Fibroblast of pulmonary artery (primary cell): Measurements from ENCODE around the gene SLC9A9.

ENCODE experiments used
- DNase-seq: peaks from one replicate; pipeline ENCODE4 v3.0.0-alpha.2; 2010; ENCODE audit warnings: low read depth
- H3K4me3 ChIP-seq: replicated peaks from 2 replicates; pipeline ENCODE4 v1.5.1; 2011; ENCODE audit warnings: low read depth, mild to moderate bottlenecking, control low read depth, low read length, moderate library complexity
- TF ChIP-seq, protein P1 (sequence below): IDR thresholded peaks from 2 replicates; pipeline ENCODE4 v1.5.1; 2011; ENCODE audit warnings: mild to moderate bottlenecking, control low read depth, low read length, inconsistent platforms; ENCODE audit errors: missing control alignments

SLC9A9 gene

DNA sequence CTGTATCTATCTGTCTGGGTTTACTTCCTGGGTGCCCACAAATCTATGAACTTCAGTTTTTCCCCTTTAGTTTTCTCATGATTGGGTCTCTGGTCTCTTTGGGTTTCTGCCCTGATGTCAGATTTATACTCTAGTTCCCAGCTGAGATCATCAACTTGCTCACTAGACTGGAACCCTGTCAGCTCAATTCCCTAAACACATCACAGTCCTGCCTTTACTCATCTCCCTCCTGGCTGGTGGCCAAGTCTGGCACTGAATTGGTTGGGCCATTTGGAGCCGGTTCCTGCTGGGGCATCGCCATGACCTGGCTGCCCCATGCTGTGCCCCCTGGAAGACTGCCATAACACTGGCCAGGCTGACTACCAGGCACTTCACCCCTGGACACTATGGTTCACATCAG lies 383.4 kb downstream of the SLC9A9 start:
- TF ChIP-seq, protein P1, sequence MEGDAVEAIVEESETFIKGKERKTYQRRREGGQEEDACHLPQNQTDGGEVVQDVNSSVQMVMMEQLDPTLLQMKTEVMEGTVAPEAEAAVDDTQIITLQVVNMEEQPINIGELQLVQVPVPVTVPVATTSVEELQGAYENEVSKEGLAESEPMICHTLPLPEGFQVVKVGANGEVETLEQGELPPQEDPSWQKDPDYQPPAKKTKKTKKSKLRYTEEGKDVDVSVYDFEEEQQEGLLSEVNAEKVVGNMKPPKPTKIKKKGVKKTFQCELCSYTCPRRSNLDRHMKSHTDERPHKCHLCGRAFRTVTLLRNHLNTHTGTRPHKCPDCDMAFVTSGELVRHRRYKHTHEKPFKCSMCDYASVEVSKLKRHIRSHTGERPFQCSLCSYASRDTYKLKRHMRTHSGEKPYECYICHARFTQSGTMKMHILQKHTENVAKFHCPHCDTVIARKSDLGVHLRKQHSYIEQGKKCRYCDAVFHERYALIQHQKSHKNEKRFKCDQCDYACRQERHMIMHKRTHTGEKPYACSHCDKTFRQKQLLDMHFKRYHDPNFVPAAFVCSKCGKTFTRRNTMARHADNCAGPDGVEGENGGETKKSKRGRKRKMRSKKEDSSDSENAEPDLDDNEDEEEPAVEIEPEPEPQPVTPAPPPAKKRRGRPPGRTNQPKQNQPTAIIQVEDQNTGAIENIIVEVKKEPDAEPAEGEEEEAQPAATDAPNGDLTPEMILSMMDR, result no peak

DNA sequence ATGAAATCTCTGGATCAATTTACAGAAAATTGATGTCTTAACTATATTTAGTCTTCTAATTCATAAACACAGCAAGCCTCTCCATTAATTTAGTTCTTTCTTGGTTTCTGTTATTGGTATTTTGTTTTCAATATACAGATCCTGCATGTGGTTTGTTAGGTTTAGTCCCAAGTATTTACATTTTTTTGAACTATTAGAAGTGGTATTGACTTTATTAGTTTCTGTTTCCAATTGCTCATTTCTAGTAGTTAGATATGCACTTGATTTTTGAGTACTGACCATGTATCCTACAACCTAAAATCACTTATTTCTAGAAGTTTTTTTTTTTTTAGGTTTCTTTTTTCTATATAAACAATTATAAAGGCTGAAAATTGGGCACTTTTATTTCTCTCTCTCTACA lies 392.8 kb downstream of the SLC9A9 start:
- DNase-seq, result no peak
- no peak overlapping the region for H3K4me3 ChIP-seq
- TF ChIP-seq, protein P1, result no peak

More for the DNA sequence above, 383.4 kb downstream of the SLC9A9 start:
- DNase-seq, result no peak
- no peak overlapping the region for H3K4me3 ChIP-seq

DNA sequence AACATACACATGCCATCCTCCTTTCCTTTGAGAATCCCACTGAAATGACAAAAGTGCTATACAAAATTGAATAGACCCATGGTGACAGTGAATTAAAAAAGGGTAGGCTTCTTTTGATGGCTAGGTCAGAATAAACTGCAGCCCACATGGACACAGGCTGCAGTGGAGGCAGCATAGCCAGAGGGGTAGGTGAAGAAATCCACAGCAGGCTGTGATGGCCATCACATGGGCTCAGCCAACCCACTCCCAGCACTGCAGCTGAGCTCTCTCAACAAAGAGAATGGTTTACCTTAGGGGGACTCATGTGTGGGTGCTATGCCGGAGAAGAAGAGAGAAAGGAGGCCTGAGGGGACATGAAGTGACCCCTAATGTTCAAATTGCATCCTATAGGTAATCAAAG lies 397.6 kb downstream of the SLC9A9 start:
- no peak overlapping the region for H3K4me3 ChIP-seq
- DNase-seq, result no peak
- TF ChIP-seq, protein P1, result no peak

DNA sequence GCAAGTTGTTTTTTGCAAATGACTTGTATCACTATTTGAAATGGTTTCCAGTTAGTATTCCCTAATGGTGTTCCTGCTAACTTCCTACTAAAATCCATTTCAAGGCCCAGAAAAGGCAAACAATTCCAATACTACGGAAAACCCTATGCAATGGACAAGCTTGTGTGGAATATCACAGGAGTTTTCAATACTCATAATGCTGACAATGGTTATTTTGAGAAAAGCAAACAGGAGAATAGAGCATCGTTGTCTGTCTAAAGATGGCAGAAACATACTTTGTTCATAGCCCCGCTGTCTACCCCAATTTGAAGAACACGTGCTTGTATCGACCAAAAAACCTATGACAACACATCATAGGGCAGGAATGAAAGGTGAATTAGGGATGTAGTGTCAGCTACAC lies 400.8 kb downstream of the SLC9A9 start:
- TF ChIP-seq, protein P1, result no peak
- no peak overlapping the region for H3K4me3 ChIP-seq
- no peak for DNase-seq

DNA sequence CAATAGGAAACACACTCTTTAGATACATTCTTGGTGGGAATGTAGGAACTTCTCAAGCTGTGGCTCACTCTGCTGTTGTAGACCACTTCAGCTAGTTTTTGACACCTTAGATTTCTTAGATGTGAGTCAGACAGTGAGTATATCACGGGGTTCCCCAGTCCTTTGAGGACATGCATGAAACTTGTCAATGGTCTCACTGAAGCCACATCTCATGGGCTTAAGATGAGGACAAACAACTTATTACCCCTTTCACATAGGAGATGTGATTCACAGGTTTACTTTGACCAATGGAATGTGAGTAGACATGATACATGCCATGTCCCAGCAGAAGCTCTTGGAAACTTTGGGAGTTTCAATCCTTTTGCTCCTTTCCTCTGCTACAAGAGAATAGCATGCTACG lies 403.1 kb downstream of the SLC9A9 start:
- no peak for DNase-seq
- TF ChIP-seq, protein P1, result no peak
- H3K4me3 ChIP-seq, result no peak overlapping the region

DNA sequence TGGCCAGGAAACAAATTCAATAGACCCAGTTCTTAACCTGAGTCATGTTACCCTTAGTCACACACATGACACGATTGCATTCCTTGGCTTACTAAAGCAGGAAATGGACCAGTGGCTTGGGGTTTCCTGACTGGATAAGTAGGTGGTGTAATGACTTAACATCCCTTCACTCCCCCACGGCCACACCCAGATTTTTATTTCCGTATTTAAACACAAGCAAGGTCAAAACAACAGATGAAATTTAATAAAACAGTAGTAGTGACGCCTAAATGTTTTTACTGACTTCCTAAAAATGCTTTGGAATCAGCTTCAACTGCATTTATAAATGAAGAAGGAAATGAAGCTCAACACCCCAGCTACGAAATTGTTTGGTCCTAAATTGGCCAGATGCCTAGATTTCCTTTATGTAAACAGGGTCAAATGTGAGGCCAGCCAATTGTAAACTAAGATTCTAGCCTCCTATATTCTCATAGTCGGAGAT lies 404.4 kb downstream of the SLC9A9 start:
- peak; percentile 99 for DNase-seq
- TF ChIP-seq, protein P1, result no peak
- H3K4me3 ChIP-seq, result no peak overlapping the region

DNA sequence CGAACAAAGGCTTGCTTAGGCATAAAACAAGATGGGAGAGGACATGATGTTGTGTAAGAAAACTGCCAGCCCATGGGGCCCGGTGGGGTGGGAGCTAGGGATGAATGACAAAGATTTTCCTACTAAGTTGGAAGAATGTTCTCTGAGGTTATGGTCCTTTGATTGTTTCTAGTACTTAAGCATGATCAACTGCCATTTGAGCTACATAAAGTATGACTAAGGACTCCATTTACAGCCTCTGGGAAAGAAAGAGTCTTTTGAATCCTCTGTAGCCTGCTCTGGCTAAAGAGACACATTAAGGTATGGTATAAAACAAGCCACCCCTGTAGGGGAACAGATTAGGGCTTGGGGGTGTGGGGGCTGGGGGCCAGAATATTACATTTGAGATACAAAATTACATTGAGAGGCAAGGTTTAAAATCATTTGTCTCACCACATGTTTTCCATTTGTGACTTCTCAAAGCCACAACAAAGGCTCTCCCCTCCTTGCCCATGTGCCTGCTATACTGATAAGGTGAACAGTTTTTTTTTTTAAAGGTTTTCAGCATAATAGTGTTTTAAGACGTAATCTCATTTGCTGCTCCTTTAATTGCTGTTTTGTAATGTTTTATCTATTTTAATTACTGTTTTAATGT lies 405.3 kb downstream of the SLC9A9 start:
- H3K4me3 ChIP-seq, result no peak overlapping the region
- peak; percentile 15 for DNase-seq
- TF ChIP-seq, protein P1, result no peak
